Measurements from ENCODE around the gene SUFU. TPM values are rescaled to one million over a fixed set of nuclear protein-coding genes. Genes with fewer than 3 reads are reported as not detected.

The SUFU gene
- total and polyA plus RNA-seq, 2 donors from 2014 or later = 6.5 to 18.9 TPM

- intact Hi-C loops (cut with DNase I) = no loop called here
- Histone ChIP-seq H3K27ac (ENCODE audit: low read depth in 2 of 2, low read length in 2 of 2) (no peak overlapping the region), H3K4me1 (ENCODE audit: control insufficient read depth in 2 of 3, insufficient read depth in 2 of 3, low read depth in 1 of 3, low read length in 3 of 3) (peaks cover 12 to 19% (median 18%) of the 10 kb centered on the region in 3 donors), H3K36me3 (ENCODE audit: control insufficient read depth in 2 of 3, insufficient read depth in 3 of 3, low read length in 3 of 3) (peaks cover 0 to 8% (median 6%) of the 10 kb centered on the region in 3 donors), H3K9me3 (ENCODE audit: control insufficient read depth in 2 of 3, insufficient read depth in 1 of 3, low read length in 3 of 3) (no peaks in the 10 kb centered on the region), H3K4me3 (ENCODE audit: low read length in 3 of 3) (no peak overlapping the region), H3K27me3 (ENCODE audit: control insufficient read depth, insufficient read depth, low read length) (no peaks in the 10 kb centered on the region), H3K9ac (ENCODE audit: low read length in 3 of 3) (no peak overlapping the region)
- no peak for DNase-seq
- TF ChIP-seq CTCF (IDR thresholded peaks at IDR 0.05; ENCODE audit: borderline replicate concordance, extremely low read depth, insufficient read depth) = no peak
- FAIRE-seq = no peak
Measured at GRCh38 chr10:102682981-102683380, 179.2 kb downstream of the SUFU start.

Other genes starting within 250 kb of the SUFU start
- gene NFKB2, start 108.3 kb upstream of the SUFU start, total RNA-seq = 62.7 TPM
- 14.0 TPM for gene NFKB2, start 108.3 kb upstream of the SUFU start, polyA plus RNA-seq (ENCODE audit: insufficient read depth, low read depth, low replicate concordance)
- gene PSD, start 85.2 kb upstream of the SUFU start, total RNA-seq = 2.2 TPM
- 1.2 TPM for gene PSD, start 85.2 kb upstream of the SUFU start, polyA plus RNA-seq (ENCODE audit: insufficient read depth, low read depth, low replicate concordance)
- 17.9 TPM for gene FBXL15, start 83.1 kb upstream of the SUFU start, total RNA-seq
- 28.0 TPM for gene FBXL15, start 83.1 kb upstream of the SUFU start, polyA plus RNA-seq (ENCODE audit: insufficient read depth, low read depth, low replicate concordance)
- gene CUEDC2, start 71.4 kb upstream of the SUFU start, total RNA-seq = 50.9 TPM
- 117 TPM for gene CUEDC2, start 71.4 kb upstream of the SUFU start, polyA plus RNA-seq (ENCODE audit: insufficient read depth, low read depth, low replicate concordance)
- 2.7 TPM for gene C10orf95, start 52.4 kb upstream of the SUFU start, total RNA-seq
- 0.62 TPM for gene C10orf95, start 52.4 kb upstream of the SUFU start, polyA plus RNA-seq (ENCODE audit: insufficient read depth, low read depth, low replicate concordance)
- 74.2 TPM for gene ACTR1A, start 1.3 kb upstream of the SUFU start, total RNA-seq
- gene ACTR1A, start 1.3 kb upstream of the SUFU start, polyA plus RNA-seq (ENCODE audit: insufficient read depth, low read depth, low replicate concordance) = 74.7 TPM
- gene TRIM8, start 140.5 kb downstream of the SUFU start, total RNA-seq = 198 TPM
- gene TRIM8, start 140.5 kb downstream of the SUFU start, polyA plus RNA-seq (ENCODE audit: insufficient read depth, low read depth, low replicate concordance) = 160 TPM
- gene ARL3, start 210.4 kb downstream of the SUFU start, total RNA-seq = 16.3 TPM
- 28.8 TPM for gene ARL3, start 210.4 kb downstream of the SUFU start, polyA plus RNA-seq (ENCODE audit: insufficient read depth, low read depth, low replicate concordance)
- gene SFXN2, start 210.7 kb downstream of the SUFU start, total RNA-seq = 17.3 TPM
- 72.1 TPM for gene SFXN2, start 210.7 kb downstream of the SUFU start, polyA plus RNA-seq (ENCODE audit: insufficient read depth, low read depth, low replicate concordance)
- 55.7 TPM for gene WBP1L, start 240.0 kb downstream of the SUFU start, total RNA-seq
- 27.8 TPM for gene WBP1L, start 240.0 kb downstream of the SUFU start, polyA plus RNA-seq (ENCODE audit: insufficient read depth, low read depth, low replicate concordance)